Right lobe of liver (tissue), 4 donors: Measurements from ENCODE around the gene NTF4.
"Not testable (repeated sequence)": the region's sequence is repeated elsewhere in the genome, so short reads cannot be mapped to it uniquely, and the experiment has no call there.

ENCODE experiments used
- POLR2A ChIP-seq: fragments of 450-650 bp; IDR thresholded peaks from one replicate; pipeline ENCODE4 v1.6.1; 2017; ENCODE audit warnings: antibody characterized with exemption, mild to moderate bottlenecking
- TF ChIP-seq, protein P1 (sequence below), 4 donors: fragments of 200-600 bp in 3 of 4; fragments of 450-650 bp in 1 of 4; IDR thresholded peaks; one replicate each; pipeline versions ENCODE4 v1.5.1 to v1.8.0; 2016 to 2022; ENCODE audit warnings: antibody characterized with exemption in 4 of 4, mild to moderate bottlenecking in 2 of 4
- donor health status: DM: no; HTN: no; CAD: no.
- donor health status: DM: no; HTN: no; CAD: no.
- donor health status: DM: no; HTN: yes; CAD: no.

DNA sequence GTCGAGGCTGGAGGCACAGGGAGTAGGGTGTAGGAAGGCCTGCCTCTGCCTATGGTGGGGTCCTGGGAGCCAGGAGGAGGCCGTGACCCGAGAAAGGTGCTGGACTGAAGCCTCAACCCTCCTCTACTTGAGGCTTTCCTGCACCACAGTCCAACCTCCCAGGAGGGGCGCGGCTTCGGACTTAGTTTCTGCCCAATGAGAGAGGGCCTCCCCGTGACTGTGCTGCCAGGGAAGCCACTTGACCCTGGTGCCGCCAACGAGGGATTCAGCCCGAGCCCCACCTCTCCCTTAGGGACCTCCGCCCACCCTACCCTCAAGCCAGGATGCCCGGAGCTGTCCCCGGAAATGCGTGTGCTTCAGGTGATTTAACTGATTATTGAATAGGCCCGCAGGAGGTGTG lies 40.4 kb downstream of the NTF4 start, which contains the start of gene CGB3:
- TF ChIP-seq, protein P1, sequence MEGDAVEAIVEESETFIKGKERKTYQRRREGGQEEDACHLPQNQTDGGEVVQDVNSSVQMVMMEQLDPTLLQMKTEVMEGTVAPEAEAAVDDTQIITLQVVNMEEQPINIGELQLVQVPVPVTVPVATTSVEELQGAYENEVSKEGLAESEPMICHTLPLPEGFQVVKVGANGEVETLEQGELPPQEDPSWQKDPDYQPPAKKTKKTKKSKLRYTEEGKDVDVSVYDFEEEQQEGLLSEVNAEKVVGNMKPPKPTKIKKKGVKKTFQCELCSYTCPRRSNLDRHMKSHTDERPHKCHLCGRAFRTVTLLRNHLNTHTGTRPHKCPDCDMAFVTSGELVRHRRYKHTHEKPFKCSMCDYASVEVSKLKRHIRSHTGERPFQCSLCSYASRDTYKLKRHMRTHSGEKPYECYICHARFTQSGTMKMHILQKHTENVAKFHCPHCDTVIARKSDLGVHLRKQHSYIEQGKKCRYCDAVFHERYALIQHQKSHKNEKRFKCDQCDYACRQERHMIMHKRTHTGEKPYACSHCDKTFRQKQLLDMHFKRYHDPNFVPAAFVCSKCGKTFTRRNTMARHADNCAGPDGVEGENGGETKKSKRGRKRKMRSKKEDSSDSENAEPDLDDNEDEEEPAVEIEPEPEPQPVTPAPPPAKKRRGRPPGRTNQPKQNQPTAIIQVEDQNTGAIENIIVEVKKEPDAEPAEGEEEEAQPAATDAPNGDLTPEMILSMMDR (IDR thresholded peaks at IDR 0.05), result not testable (repeated sequence)
- TF ChIP-seq POLR2A, result not testable (repeated sequence)
